Keratinocyte (primary cell): ENCODE measurements around the gene PRXL2B. TPM values are rescaled to one million over a fixed set of nuclear protein-coding genes. Genes with fewer than 3 reads are reported as not detected.

ENCODE experiments used
- DNase-seq: peaks from one replicate; pipeline ENCODE4 v3.0.0-alpha.2; 2011; ENCODE audit warnings: low read depth, missing footprints, low spot score
- FAIRE-seq: peaks from 2 replicates; lab custom pipeline; 2011; peaks lifted over from hg19 to GRCh38; lab: Jason Lieb, UNC
- H2AFZ ChIP-seq: 2 replicates; pipeline ENCODE4 v1.6.0; 2012; ENCODE audit warnings: low read length, control low read depth, inconsistent platforms; ENCODE audit not compliant: control insufficient read depth
- H3K27ac ChIP-seq: 2 replicates; pipeline ENCODE4 v1.5.1; 2011; ENCODE audit warnings: low read length; ENCODE audit not compliant: control insufficient read depth, insufficient read depth
- H3K27me3 ChIP-seq: 3 replicates; pipeline ENCODE4 v1.6.0; 2011; ENCODE audit warnings: low read length; ENCODE audit not compliant: control insufficient read depth, insufficient read depth; ENCODE audit errors: extremely low read depth
- H3K36me3 ChIP-seq, 2 experiments: 2 replicates in 1 of 2; 3 replicates in 1 of 2; pipeline ENCODE4 v1.5.1; 2011; ENCODE audit warnings: low read length in 2 of 2, mild to moderate bottlenecking in 1 of 2; ENCODE audit not compliant: control insufficient read depth in 2 of 2, insufficient read depth in 2 of 2; ENCODE audit errors: extremely low read depth in 1 of 2
- H3K4me1 ChIP-seq: 3 replicates; pipeline ENCODE4 v1.5.1; 2011; ENCODE audit warnings: low read length; ENCODE audit not compliant: control insufficient read depth, insufficient read depth; ENCODE audit errors: extremely low read depth
- H3K4me2 ChIP-seq: 3 replicates; pipeline ENCODE4 v1.6.0; 2011; ENCODE audit warnings: low read depth, low read length; ENCODE audit not compliant: control insufficient read depth, insufficient read depth; ENCODE audit errors: extremely low read depth
- H3K4me3 ChIP-seq, 3 experiments: fragments of 200-600 bp in 1 of 3; sonication (generic) in 1 of 3; 2 replicates in 2 of 3; 3 replicates in 1 of 3; pipeline ENCODE4 v1.5.1; 2011 to 2016; ENCODE audit warnings: low read length in 3 of 3, mild to moderate bottlenecking in 3 of 3, control low read depth in 2 of 3, inconsistent platforms in 1 of 3, low read depth in 1 of 3, mixed read lengths in 1 of 3, mixed run types in 1 of 3, moderate library complexity in 1 of 3; ENCODE audit not compliant: control insufficient read depth in 2 of 3, insufficient read depth in 2 of 3; ENCODE audit errors: extremely low read depth in 1 of 3
- H3K79me2 ChIP-seq: 2 replicates; pipeline ENCODE4 v1.6.0; 2012; ENCODE audit warnings: low read length; ENCODE audit not compliant: control insufficient read depth, insufficient read depth
- H3K9ac ChIP-seq: 3 replicates; pipeline ENCODE4 v1.6.0; 2011; ENCODE audit warnings: low read length; ENCODE audit not compliant: control insufficient read depth, insufficient read depth; ENCODE audit errors: extremely low read depth
- H3K9me1 ChIP-seq: 3 replicates; pipeline ENCODE4 v1.6.0; 2011; ENCODE audit warnings: low read length; ENCODE audit not compliant: control insufficient read depth, insufficient read depth; ENCODE audit errors: extremely low read depth
- H3K9me3 ChIP-seq: 2 replicates; pipeline ENCODE4 v1.5.1; 2012; ENCODE audit warnings: low read depth, low read length; ENCODE audit not compliant: control insufficient read depth
- H4K20me1 ChIP-seq: 3 replicates; pipeline ENCODE4 v1.6.0; 2011; ENCODE audit warnings: low read length; ENCODE audit not compliant: control insufficient read depth, insufficient read depth; ENCODE audit errors: extremely low read depth
- EZH2 ChIP-seq: IDR thresholded peaks from one replicate; pipeline ENCODE4 v1.6.1; 2012; ENCODE audit warnings: inconsistent platforms, mild to moderate bottlenecking, low read length, moderate library complexity
- dilution Hi-C: fragments of 300-500 bp; cut with MboI; formaldehyde crosslinking; loops from one replicate; pipeline ENCODE4 v1.7.0; 2020; ENCODE audit warnings: low sequenced_read_pairs; ENCODE audit not compliant: extremely low pct_ligation_motif_present
- polyA plus RNA-seq, 5 experiments: library from polyadenylated mRNA; depleted of rRNA in 3 of 5; stranded (reverse) in 3 of 5; stranded (forward) in 1 of 5; unstranded in 1 of 5; fragments of >200 nt; gene quantifications; 1 replicate in 1 of 5; 2 replicates in 3 of 5; 3 replicates in 1 of 5; pipeline versions ENCODE4 v1.2.1 to v1.2.3, GENCODE V29; 2011 to 2012; ENCODE audit warnings: missing spikeins in 2 of 5, low read depth in 1 of 5, low replicate concordance in 1 of 5
- TF ChIP-seq, protein P1 (sequence below), 3 experiments: IDR thresholded peaks in 1 of 3; conservative IDR thresholded peaks in 1 of 3; optimal IDR thresholded peaks in 1 of 3; 2 replicates in 2 of 3; 3 replicates in 1 of 3; pipeline versions ENCODE3 to v1.5.1; 2011; ENCODE audit warnings: low read length in 3 of 3, mild to moderate bottlenecking in 3 of 3, moderate library complexity in 2 of 3, control low read depth in 1 of 3, inconsistent platforms in 1 of 3; ENCODE audit not compliant: insufficient read depth in 2 of 3; ENCODE audit errors: extremely low read depth in 1 of 3

Gene PRXL2B
- polyA plus RNA-seq, 1 donor (not counting 4 experiments of a cell fraction or from before 2014, with no cell fraction given), result 11.4 TPM

- H3K27ac ChIP-seq, result no peak overlapping the region
- H3K79me2 ChIP-seq, result no peaks in the 10 kb centered on the region
- H3K9ac ChIP-seq, result no peak overlapping the region
- DNase-seq (no peak), FAIRE-seq (no peak)
- peaks cover 8% of the 10 kb centered on the region for H3K4me1 ChIP-seq
- dilution Hi-C loops, result no loop called here
- no peaks in the 10 kb centered on the region for H3K9me1 ChIP-seq
- TF ChIP-seq EZH2, result no peak
- TF ChIP-seq, protein P1, sequence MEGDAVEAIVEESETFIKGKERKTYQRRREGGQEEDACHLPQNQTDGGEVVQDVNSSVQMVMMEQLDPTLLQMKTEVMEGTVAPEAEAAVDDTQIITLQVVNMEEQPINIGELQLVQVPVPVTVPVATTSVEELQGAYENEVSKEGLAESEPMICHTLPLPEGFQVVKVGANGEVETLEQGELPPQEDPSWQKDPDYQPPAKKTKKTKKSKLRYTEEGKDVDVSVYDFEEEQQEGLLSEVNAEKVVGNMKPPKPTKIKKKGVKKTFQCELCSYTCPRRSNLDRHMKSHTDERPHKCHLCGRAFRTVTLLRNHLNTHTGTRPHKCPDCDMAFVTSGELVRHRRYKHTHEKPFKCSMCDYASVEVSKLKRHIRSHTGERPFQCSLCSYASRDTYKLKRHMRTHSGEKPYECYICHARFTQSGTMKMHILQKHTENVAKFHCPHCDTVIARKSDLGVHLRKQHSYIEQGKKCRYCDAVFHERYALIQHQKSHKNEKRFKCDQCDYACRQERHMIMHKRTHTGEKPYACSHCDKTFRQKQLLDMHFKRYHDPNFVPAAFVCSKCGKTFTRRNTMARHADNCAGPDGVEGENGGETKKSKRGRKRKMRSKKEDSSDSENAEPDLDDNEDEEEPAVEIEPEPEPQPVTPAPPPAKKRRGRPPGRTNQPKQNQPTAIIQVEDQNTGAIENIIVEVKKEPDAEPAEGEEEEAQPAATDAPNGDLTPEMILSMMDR (optimal IDR thresholded peaks at IDR 0.05 in 1 of 3, IDR thresholded peaks at IDR 0.05 in 1 of 3, conservative IDR thresholded peaks at IDR 0.05 in 1 of 3; ENCODE audit: extremely low read depth in 1 of 3, insufficient read depth in 2 of 3, low read length in 3 of 3), result no peak
- H3K27me3 ChIP-seq, result no peaks in the 10 kb centered on the region
- no peak overlapping the region for H2AFZ ChIP-seq
- H3K9me3 ChIP-seq, result no peaks in the 10 kb centered on the region
- H3K36me3 ChIP-seq, result no peaks in the 10 kb centered on the region
- H3K4me2 ChIP-seq, result no peak overlapping the region
- no peaks in the 10 kb centered on the region for H4K20me1 ChIP-seq
- H3K4me3 ChIP-seq, result no peak overlapping the region
Measured at GRCh38 chr1:2588661-2589430, 2.3 kb downstream of the PRXL2B start.

DNA sequence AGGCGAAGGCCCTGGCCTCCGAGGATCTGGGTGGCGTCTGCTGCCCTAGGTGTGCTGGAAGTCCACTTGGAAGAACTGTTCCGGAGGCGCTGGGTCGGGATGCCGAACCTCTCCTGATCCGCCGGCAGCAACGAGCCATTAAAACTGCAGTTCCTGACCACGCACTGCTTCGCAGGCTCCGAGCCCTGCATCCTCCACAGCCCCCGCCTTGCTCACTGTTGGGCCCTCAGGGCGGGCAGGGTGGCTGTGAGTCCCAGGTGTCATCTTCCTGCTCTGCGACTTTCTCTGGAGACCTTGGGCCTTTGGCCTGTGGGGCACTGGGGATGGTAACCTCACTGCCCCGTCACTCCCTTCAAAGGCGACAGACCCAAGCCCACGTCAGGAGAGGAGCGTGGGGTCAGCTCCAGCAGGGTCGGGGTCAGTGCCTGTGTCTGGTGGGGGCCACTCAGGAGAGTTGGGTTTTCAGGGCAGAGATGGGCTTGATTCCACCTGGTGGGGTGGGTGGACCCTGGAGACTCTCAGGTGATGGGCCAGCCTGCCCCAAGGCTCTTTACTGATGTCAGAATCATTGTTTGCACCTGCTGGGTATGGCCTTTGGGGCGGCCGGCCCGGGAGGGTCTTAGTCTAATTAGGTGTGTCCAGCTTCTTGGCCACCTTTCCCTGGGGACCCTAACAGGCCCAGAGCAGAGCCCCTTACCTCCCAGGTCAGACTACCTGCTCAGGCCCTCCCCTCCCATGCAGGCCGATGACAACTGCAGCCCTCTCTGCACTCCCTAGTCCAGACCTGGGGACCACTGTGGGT, 3.1 kb downstream of the PRXL2B start:
- H3K9me1 ChIP-seq, result no peaks in the 10 kb centered on the region
- dilution Hi-C loops, result no loop called here
- DNase-seq (no peak), FAIRE-seq (no peak)
- no peaks in the 10 kb centered on the region for H4K20me1 ChIP-seq
- no peak overlapping the region for H3K27ac ChIP-seq
- no peak overlapping the region for H3K9ac ChIP-seq
- H3K36me3 ChIP-seq, result no peaks in the 10 kb centered on the region
- H3K79me2 ChIP-seq, result no peaks in the 10 kb centered on the region
- TF ChIP-seq EZH2, result no peak
- TF ChIP-seq, protein P1 (optimal IDR thresholded peaks at IDR 0.05 in 1 of 3, IDR thresholded peaks at IDR 0.05 in 1 of 3, conservative IDR thresholded peaks at IDR 0.05 in 1 of 3; ENCODE audit: extremely low read depth in 1 of 3, insufficient read depth in 2 of 3, low read length in 3 of 3), result no peak
- no peaks in the 10 kb centered on the region for H3K9me3 ChIP-seq
- no peak overlapping the region for H3K4me2 ChIP-seq
- no peak overlapping the region for H2AFZ ChIP-seq
- peaks cover 8% of the 10 kb centered on the region for H3K4me1 ChIP-seq
- no peaks in the 10 kb centered on the region for H3K27me3 ChIP-seq
- H3K4me3 ChIP-seq, result no peak overlapping the region
